Anterior cingulate cortex (tissue), 58 donors: ENCODE data around the gene IGF2BP3.

Experiments
- DNase-seq, 58 donors: peaks; one replicate each; lab custom pipeline; 2025; lab: John Stamatoyannopoulos, UW

Gene IGF2BP3

GRCh38 chr7:23276947-23277346 is 193.3 kb downstream of the IGF2BP3 start:
- no peak for DNase-seq

- DNase-seq: no peak
These were observed 193.9 kb downstream of the IGF2BP3 start for GRCh38 chr7:23276376-23276775.

- DNase-seq: no peak
These were observed 194.4 kb downstream of the IGF2BP3 start for GRCh38 chr7:23275912-23276311.

GRCh38 chr7:23273141-23273599 is 197.1 kb downstream of the IGF2BP3 start:
- peak in 35 of 58 donors; percentile 1 to 68 (median 11) for DNase-seq

GRCh38 chr7:23272275-23272674 is 198.0 kb downstream of the IGF2BP3 start:
- no peak for DNase-seq

GRCh38 chr7:23268746-23269145 is 201.5 kb downstream of the IGF2BP3 start:
- DNase-seq: no peak

GRCh38 chr7:23268167-23268566 is 202.1 kb downstream of the IGF2BP3 start:
- DNase-seq: no peak

GRCh38 chr7:23267357-23267756 is 202.9 kb downstream of the IGF2BP3 start:
- no peak for DNase-seq

GRCh38 chr7:23266918-23267317 is 203.4 kb downstream of the IGF2BP3 start:
- no peak for DNase-seq

- DNase-seq: no peak
These were observed 205.3 kb downstream of the IGF2BP3 start for GRCh38 chr7:23264916-23265458.

- DNase-seq: peak in 30 of 58 donors; percentile 2 to 55 (median 14)
These were observed 208.3 kb downstream of the IGF2BP3 start for GRCh38 chr7:23261843-23262452.

- no peak for DNase-seq
These were observed 209.9 kb downstream of the IGF2BP3 start for GRCh38 chr7:23260371-23260770.
